Measurements from ENCODE around the gene RNF220.
"Not testable (repeated sequence)": the region's sequence is repeated elsewhere in the genome, so short reads cannot be mapped to it uniquely, and the experiment has no call there.

RNF220 gene

GRCh38 chr1:44685218-44685617, 280.2 kb downstream of the RNF220 start:
- no peak for DNase-seq

DNA sequence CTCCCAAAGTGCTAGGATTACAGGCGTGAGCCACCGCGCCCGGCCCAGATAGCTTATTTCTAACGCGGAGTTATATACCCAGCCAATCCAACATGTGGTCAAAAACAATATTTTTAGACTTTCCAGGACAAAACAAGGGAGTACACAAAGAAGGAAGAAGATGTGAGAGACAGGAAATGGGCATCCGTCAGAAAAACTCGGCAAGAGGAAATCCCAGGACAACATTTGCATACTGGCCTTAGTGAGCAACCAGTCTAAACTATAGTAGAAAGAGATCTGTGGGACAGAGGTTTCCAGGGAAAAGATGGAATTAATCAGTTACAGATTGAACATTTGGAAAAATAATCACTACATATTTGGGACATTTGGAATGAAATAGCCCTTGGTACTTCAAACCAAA, 280.8 kb downstream of the RNF220 start:
- no peak for DNase-seq

- DNase-seq = no peak
These were observed 283.8 kb downstream of the RNF220 start for GRCh38 chr1:44688760-44689446.

GRCh38 chr1:44689447-44689765, 284.4 kb downstream of the RNF220 start:
- no peak for DNase-seq

DNA sequence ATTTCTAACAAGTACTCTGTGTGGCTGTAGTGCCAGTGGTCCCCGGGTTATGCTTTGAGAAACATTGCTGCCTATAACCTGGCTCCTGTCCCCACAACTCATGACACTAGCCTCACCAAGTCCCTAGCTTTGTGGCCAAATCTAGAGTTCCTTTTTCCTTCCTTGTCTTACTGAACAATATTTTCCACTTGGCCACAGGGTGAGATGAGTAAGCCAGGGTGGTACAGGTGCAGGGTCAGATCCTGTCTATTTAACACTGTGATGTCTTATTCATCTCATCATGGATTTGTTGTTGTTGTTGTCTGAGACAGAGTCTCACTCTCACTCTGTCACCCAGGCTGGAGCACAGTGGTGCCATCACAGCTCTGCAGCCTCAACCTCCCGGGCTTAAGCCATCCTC, 288.1 kb downstream of the RNF220 start:
- no peak for DNase-seq

DNA sequence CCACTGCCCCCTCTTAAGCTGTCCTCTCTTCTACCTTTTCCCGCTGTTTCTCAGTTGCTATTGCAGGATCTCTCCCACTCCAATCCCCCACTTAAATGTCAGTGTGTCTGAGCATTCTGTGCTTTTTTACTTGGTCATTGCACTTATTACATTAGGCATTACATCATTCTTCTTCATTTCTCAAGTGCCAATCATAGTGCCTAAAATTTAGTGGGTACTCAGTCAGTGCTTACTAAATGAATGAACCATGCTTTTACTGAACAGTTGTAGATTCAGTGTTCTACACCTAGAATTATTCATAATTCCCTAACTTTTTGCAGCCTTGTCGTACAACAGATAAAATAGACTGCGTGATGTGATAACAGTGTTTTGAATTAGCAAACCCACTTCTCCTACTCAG, 288.8 kb downstream of the RNF220 start:
- no peak for DNase-seq

DNA sequence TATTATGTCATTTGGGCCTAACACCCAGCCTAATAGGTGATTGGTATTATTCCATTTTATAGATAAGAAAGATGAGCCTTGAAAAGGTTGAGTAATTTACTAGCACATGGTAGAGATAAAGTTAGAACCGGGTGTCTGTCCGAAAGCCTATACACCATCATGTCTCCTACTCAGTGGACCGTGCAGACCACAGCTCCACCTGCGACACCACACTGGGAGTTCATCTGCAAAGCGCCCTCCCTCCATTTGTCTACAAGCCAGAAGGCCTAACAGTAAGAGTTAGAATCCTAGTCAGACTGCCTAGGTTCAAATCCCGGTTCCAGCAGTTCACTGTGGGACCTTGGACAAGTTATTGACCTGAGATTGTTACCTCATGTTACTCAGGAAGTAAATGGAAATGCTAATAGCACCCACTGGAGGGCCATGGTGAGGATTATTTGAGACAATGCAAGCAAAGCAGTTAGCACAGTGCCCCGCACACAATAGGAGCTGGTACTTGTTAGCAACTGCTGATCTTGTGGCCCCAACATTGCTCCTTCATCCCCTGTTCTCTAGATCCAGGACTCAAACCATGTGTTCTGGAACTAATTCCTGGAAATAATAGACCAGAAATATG, 289.9 kb downstream of the RNF220 start:
- no peak for DNase-seq

GRCh38 chr1:44695671-44696070, 290.6 kb downstream of the RNF220 start:
- no peak for DNase-seq

GRCh38 chr1:44696101-44696500, 291.0 kb downstream of the RNF220 start:
- no peak for DNase-seq

DNA sequence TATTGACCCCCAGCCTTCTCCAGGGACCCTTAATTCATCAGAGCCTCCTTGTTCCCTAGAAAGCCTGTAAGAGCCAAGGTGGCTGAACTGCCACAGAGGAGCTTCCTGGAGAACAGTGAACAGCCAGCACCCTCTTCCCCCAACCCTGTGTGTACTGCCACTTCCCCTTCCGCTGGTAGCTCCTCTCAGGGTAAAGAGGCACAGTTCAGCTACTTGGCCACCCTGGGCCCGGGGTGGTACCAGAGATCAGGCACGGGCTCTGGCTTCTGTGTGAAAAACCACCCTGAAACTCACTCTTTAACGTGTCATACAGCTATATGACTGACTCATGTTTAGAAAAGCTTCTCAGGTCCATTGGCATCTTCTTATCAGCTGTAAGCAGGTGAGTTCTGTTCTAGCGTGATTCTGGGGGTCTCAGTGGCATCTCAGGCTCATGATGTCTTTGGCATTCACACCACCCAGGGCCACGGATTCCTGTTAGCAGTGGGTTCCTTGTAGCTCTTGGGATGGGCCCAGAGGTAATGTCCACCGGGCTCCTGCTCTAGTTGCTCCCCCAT, 291.8 kb downstream of the RNF220 start:
- no peak for DNase-seq

DNA sequence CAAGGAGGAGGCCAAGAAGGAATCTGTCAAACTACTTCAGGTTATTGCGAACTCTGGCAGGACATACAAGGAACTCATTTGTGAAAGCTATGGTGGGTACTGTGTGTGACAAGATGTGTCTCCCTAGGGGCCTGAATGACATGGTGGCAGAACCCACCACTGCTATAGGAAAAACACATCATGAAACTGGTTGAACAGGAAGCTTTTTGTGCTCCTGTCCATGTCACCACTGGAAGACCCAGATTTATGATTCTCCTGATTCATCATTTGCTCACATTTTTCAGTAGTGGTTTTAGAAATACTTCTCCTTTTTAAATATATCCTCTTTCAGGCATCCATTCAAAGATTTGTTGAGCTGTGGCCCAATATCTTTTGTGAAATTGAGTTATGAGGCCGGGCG, 293.1 kb downstream of the RNF220 start:
- DNase-seq = no peak

DNA sequence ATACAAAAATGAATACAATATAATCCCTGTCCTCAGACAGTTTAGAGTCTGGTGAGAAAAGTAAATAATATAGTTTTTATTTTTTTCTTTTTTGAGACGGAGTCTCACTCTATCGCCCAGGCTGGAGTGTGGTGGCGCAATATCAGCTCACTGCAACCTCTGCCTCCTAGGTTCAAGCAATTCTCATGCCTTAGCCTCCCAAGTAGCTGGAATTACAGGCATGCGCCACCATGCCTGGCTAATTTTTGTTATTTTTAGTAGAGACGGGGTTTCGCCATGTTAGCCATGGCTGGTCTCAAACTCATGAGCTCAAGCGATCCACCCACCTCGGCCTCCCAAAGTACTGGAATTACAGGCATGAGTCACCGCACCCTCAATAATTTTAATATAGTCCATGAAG, 294.3 kb downstream of the RNF220 start:
- not testable (repeated sequence) for DNase-seq

DNA sequence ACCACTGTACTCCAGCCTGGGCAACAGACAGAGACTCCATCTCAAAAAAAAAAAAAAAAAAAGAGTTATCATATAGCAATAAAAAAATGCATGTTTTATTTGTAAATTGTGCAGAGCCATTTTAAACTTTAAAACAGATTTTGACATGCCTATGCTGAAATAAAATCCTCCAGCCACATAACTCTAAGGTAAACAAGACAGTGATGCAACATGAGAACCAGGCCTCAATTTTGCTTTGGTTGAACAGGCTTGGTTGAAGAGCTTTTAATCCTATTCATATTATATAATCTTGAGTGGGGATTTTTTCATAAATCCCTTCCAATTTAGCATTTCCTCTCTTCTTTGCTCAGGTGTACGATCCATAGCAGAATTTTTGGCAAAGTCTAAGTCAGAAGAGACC, 295.5 kb downstream of the RNF220 start:
- DNase-seq = no peak

DNA sequence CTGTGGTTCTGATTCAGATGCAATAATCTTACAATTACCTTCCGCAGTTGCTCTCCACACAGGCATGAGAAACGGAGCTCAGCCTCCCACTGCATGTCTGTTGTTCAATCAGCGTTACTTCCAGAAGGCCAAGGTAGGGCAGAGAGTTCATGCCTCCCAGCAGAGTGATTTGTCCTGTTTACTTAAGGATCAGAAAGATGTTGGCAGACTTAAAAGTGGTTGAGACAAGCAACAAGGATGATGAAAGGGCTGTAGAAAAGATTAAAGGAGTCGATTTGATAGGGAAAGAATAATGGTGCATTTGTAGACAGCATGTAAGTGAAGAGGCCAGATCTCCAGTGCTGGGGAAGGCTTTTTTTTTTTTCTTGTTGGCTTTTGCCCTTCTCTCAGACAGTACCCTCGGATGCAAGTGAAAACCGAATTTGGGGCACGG, 296.1 kb downstream of the RNF220 start:
- DNase-seq = no peak

Measured in NCI-H187 treated with DMSO at 0.1 percent for 48 hours (cell line).